Measurements from ENCODE around the gene ZNF414.

DNA sequence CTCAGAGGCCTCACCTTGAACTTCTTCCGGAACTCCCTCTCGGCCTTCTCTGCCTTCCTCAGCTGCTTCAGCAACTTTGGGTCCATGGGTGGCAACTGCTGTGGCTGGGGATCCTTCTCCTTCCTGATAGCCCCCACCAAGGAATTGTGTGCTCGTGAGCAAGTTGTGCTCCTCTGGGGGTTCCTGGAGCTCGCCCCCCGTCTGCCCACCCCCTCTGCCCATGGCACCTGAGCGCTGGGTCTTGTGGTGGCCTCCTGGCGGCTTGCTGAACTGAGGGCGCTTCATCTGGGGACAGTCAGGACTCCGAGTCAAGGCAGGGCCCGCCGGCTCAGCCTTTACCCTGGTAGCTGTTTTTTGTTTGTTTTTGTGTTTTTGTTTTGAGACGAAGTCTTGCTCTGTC, 23.1 kb downstream of the ZNF414 start:
- TF ChIP-seq CTCF (conservative IDR thresholded peaks at IDR 0.05; ENCODE audit: low read length), result no peak
- TF ChIP-seq EZH2phosphoT487 (IDR thresholded peaks at IDR 0.05; ENCODE audit: borderline replicate concordance, low read depth, low read length), result no peak

Measured in OCI-LY7 (cell line).